IPS-20b (cell line): Measurements from ENCODE around the gene IFT122.

Experiments
- H3K27ac ChIP-seq: one replicate; pipeline ENCODE4 v1.5.1; 2013; ENCODE audit warnings: low read length
- H3K27me3 ChIP-seq: 2 replicates; pipeline ENCODE4 v1.6.1; 2013; ENCODE audit warnings: mild to moderate bottlenecking, low read length, inconsistent platforms; ENCODE audit not compliant: insufficient read depth
- H3K36me3 ChIP-seq: 2 replicates; pipeline ENCODE4 v1.6.1; 2013; ENCODE audit warnings: low read depth, mild to moderate bottlenecking, inconsistent platforms, low read length, moderate library complexity; ENCODE audit not compliant: insufficient read depth
- H3K4me1 ChIP-seq: 2 replicates; pipeline ENCODE4 v1.6.1; 2013; ENCODE audit warnings: mild to moderate bottlenecking, control low read depth, inconsistent platforms, low read length, moderate library complexity; ENCODE audit not compliant: insufficient read depth
- H3K4me3 ChIP-seq: 2 replicates; pipeline ENCODE4 v1.5.1; 2013; ENCODE audit warnings: mild to moderate bottlenecking, low read length, inconsistent platforms
- H3K9ac ChIP-seq: 2 replicates; pipeline ENCODE4 v1.6.1; 2013; ENCODE audit warnings: low read depth, mild to moderate bottlenecking, inconsistent platforms, low read length, moderate library complexity
- H3K9me3 ChIP-seq: 2 replicates; pipeline ENCODE4 v1.6.1; 2013; ENCODE audit warnings: mild to moderate bottlenecking, low read depth, low read length, inconsistent platforms; ENCODE audit not compliant: insufficient read depth

The IFT122 gene

DNA sequence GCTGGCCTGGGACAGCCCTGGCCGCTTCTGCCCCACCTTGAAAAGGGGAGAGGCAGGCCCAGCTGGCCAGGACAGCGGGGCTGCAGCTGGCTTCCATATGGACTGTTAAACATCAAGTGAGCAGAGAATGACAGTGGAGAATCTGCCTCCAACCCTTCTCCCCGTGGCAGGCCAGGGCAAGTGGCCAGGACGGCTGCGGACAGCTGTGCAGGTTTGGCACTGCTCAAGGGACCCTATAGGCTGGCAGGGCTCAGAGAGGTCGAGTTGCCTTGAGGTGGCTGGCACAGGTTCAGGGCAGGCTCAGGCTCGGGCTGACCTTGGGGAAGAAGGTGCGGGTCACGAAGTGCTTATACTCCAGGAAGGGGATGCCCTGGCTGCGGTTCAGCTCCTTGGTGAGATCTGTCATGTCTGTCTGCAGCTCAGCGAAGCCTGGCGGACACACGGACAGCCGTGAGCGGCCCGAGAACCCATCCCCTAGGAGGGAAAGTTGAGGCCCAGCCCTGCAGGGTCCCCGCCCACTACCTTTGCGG is 127.2 kb downstream of the IFT122 start:
- H3K36me3 ChIP-seq, result peaks cover 6% of the 10 kb centered on the region; the same call in 1 of the 2 replicates
- H3K9ac ChIP-seq, result no peak overlapping the region
- H3K27ac ChIP-seq, result no peak overlapping the region
- no peaks in the 10 kb centered on the region for H3K9me3 ChIP-seq
- no peaks in the 10 kb centered on the region for H3K27me3 ChIP-seq
- no peaks in the 10 kb centered on the region for H3K4me1 ChIP-seq
- H3K4me3 ChIP-seq, result no peak overlapping the region

- no peak overlapping the region for H3K4me3 ChIP-seq
- H3K9ac ChIP-seq, result no peak overlapping the region
- H3K9me3 ChIP-seq, result no peaks in the 10 kb centered on the region
- no peaks in the 10 kb centered on the region for H3K27me3 ChIP-seq
- H3K27ac ChIP-seq, result no peak overlapping the region
- H3K36me3 ChIP-seq, result no peaks in the 10 kb centered on the region
- peaks cover 2% of the 10 kb centered on the region; the same call in 1 of the 2 replicates for H3K4me1 ChIP-seq
These were observed 127.9 kb downstream of the IFT122 start for GRCh38 chr3:129567939-129568338.

GRCh38 chr3:129569856-129570255 is 129.8 kb downstream of the IFT122 start:
- Histone ChIP-seq H3K9me3 (no peaks in the 10 kb centered on the region), H3K27me3 (no peaks in the 10 kb centered on the region), H3K36me3 (no peaks in the 10 kb centered on the region), H3K9ac (no peak overlapping the region), H3K4me1 (peaks cover 3% of the 10 kb centered on the region; the same call in 1 of the 2 replicates), H3K27ac (no peak overlapping the region), H3K4me3 (no peak overlapping the region)
